Activated CD4-positive, alpha-beta T cell treated with anti-CD3 and anti-CD28 coated beads for 36 hours (primary cell): ENCODE results near the gene PDE10A. TPM values are rescaled to one million over a fixed set of nuclear protein-coding genes. Genes with fewer than 3 reads are reported as not detected.
"Not testable (repeated sequence)": the region's sequence is repeated elsewhere in the genome, so short reads cannot be mapped to it uniquely, and the experiment has no call there.

Experiments
- ATAC-seq: fragments of 200-7000 bp; cut with Tn5 transposase; one replicate; pipeline ENCODE4 v1.10.0; 2021; ENCODE audit warnings: mild to moderate bottlenecking, moderate library complexity
- CTCF ChIA-PET: fragments of 350-600 bp; sonication (Branson Sonifier 250); formaldehyde crosslinking; loops from one replicate; lab custom pipeline; 2021; ENCODE audit warnings: antibody characterized with exemption; lab: Charles Lee
- POLR2A ChIA-PET: fragments of 350-600 bp; sonication (Branson Sonifier 250); formaldehyde crosslinking; loops from one replicate; lab custom pipeline; 2021; ENCODE audit warnings: antibody characterized with exemption, inconsistent platforms; lab: Charles Lee
- DNase-seq: peaks from one replicate; pipeline ENCODE4 v3.0.0-alpha.2; 2020
- H3K27ac Mint-ChIP-seq: one replicate; pipeline ENCODE4 v1.8.0; 2021; ENCODE audit warnings: mixed read lengths
- H3K27me3 Mint-ChIP-seq: one replicate; pipeline ENCODE4 v1.8.0; 2021; ENCODE audit warnings: mixed read lengths
- H3K36me3 Mint-ChIP-seq: one replicate; pipeline ENCODE4 v1.8.0; 2021; ENCODE audit warnings: low read depth, mixed read lengths
- H3K4me1 Mint-ChIP-seq: one replicate; pipeline ENCODE4 v1.8.0; 2021; ENCODE audit warnings: mixed read lengths
- H3K4me3 Mint-ChIP-seq: one replicate; pipeline ENCODE4 v1.8.0; 2021; ENCODE audit warnings: mild to moderate bottlenecking, moderate library complexity, mixed read lengths
- H3K9me3 Mint-ChIP-seq: one replicate; pipeline ENCODE4 v1.8.0; 2021; ENCODE audit warnings: low read depth, mixed read lengths
- intact Hi-C, 2 experiments: fragments of 100-400 bp; cut with DNase I in 1 of 2; cut with micrococcal nuclease in 1 of 2; formaldehyde crosslinking; loops; one replicate each; pipeline versions ENCODE4 v1.14.2 to v1.15.1; 2022 to 2024; cut with DNase I, micrococcal nuclease
- total RNA-seq, 2 experiments: library from RNA; stranded (reverse); gene quantifications; one replicate each; pipeline ENCODE4 v1.2.3, GENCODE V29; 2021

PDE10A gene
- total RNA-seq, 2 experiments from 2014 or later, result not detected

DNA sequence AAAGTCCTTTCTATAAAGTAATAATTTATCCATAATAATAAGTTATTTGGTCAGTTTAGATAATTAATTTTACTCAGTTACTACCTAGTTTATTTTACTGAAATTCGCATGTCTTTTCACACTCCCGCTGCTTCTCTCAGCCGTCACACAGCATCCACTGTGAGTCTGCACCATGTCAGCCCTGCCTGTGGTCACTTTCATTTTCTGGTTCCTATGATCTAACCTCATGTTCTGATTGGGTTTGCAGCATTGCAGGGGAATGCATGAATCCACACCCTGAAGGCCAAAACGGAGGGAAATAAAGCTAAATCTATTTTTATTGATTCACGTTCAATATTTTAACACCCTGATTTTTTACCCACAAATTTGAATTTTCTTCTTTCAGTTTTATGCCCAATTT is 47.4 kb downstream of the PDE10A start:
- POLR2A ChIA-PET, result no interaction called here
- Mint-ChIP-seq H3K9me3 (peaks cover 3% of the 10 kb centered on the region), H3K4me3 (no peak overlapping the region), H3K27ac (no peak overlapping the region), H3K36me3 (no peaks in the 10 kb centered on the region), H3K4me1 (no peaks in the 10 kb centered on the region), H3K27me3 (no peaks in the 10 kb centered on the region)
- CTCF ChIA-PET, result no interaction called here
- ATAC-seq (no peak), DNase-seq (no peak)
- intact Hi-C loops, result no loop called here

DNA sequence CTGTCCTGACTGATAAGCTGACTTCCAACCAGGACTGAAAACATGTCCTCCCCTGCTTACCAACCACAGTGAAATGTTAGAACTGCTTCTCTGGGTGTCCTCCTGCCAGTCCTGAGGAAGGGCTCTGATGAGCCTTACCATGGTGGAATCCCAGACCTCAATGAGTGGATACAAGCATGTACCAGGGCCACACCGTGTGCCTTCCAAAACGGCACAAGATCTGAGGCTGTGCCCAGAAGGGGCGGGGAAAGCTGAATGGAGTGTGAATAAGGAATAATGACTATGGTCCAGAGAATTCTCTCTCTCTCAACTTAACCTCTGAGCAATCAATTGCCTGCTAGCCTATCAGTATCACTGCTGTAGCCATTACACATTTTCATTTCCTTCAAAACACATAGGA is 51.7 kb downstream of the PDE10A start:
- Mint-ChIP-seq H3K4me1 (no peaks in the 10 kb centered on the region), H3K27ac (no peak overlapping the region), H3K4me3 (no peak overlapping the region), H3K36me3 (no peaks in the 10 kb centered on the region), H3K27me3 (no peaks in the 10 kb centered on the region), H3K9me3 (peaks cover 3% of the 10 kb centered on the region)
- DNase-seq, result no peak
- ChIA-PET POLR2A (no interaction called here), CTCF (no interaction called here)
- intact Hi-C loops, result no loop called here
- no peak for ATAC-seq

DNA sequence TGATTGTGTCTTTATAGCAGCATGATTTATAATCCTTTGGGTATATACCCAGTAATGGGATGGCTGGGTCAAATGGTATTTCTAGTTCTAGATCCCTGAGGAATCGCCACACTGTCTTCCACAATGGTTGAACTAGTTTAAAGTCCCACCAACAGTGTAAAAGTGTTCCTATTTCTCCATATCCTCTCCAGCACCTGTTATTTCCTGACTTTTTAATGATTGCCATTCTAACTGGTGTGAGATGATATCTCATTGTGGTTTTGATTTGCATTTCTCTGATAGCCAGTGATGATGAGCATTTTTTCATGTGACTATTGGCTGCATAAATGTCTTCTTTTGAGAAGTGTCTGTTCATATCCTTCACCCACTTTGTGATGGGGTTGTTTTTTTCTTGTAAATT is 54.5 kb downstream of the PDE10A start:
- ATAC-seq, H3K4me3 Mint-ChIP-seq, H3K27me3 Mint-ChIP-seq, H3K9me3 Mint-ChIP-seq, H3K4me1 Mint-ChIP-seq, H3K27ac Mint-ChIP-seq, intact Hi-C loops, CTCF ChIA-PET, H3K36me3 Mint-ChIP-seq, POLR2A ChIA-PET, DNase-seq: not testable (repeated sequence)

DNA sequence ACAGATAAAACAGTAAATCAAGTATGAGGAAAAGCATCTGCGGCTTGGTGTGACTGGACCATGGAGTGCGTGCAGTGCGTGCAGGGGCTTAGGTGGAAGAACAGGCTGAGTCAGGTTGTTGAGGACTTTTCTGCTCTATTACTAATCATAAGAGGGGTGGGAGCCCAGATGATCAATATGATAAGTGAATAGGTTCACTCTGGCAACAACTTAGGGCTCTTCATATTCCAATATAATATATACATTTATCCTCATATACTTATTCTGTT is 56.4 kb downstream of the PDE10A start:
- POLR2A ChIA-PET, result no interaction called here
- no peak overlapping the region for H3K4me3 Mint-ChIP-seq
- no peak for ATAC-seq
- intact Hi-C loops, result no loop called here
- H3K27ac Mint-ChIP-seq, result no peak overlapping the region
- CTCF ChIA-PET, result interaction anchor here (0.5 kb wide), 1 partner anchor 475 kb away, joined by 3 read pairs; no protein-coding TSS in a partner anchor
- DNase-seq, result no peak
- peaks cover under 1% of the 10 kb centered on the region for H3K9me3 Mint-ChIP-seq
- H3K36me3 Mint-ChIP-seq, result no peaks in the 10 kb centered on the region
- H3K4me1 Mint-ChIP-seq, result no peaks in the 10 kb centered on the region
- no peaks in the 10 kb centered on the region for H3K27me3 Mint-ChIP-seq

DNA sequence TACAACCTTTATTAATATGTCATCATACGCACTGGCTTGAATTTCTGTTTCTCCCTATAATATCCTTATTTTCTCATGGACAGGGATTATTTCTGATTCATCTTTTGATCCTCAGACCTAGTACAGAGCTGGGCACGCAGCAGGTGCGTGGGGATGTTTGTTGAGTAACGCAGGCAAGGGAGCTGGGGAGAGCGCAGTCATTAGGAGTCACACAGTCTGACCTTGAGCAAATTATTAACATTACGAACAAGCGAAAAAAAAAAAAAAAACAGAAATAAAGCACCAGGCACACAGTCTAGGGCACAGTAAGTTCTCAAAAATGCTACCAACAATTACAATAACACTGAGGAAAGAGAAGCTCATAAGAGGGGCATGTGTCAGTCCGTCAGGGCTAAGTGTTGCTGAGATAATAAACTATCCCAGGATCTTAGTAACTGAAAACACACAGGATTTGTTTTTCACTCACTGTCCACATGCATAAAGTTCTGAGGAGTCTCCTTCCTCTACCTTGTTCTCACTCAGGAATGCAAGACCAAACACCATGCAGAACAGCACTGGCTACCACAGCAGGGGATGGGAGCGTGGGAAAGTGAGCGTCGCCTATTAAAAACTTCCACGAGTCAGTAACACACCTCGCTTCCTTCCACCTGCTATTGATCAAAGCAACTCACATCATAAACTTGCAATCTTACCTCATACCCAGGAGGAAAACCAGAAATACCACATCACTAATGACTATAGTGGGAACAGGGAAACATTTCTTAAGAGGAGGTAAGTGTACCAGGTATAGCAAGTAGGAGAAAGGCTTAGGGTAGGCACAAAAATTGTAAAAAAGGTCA is 56.9 kb downstream of the PDE10A start:
- Mint-ChIP-seq H3K4me3 (no peak overlapping the region), H3K4me1 (no peaks in the 10 kb centered on the region), H3K27ac (no peak overlapping the region), H3K9me3 (no peaks in the 10 kb centered on the region), H3K27me3 (no peaks in the 10 kb centered on the region), H3K36me3 (no peaks in the 10 kb centered on the region)
- CTCF ChIA-PET, result no interaction called here
- DNase-seq, result no peak
- intact Hi-C loops, result no loop called here
- POLR2A ChIA-PET, result no interaction called here
- ATAC-seq, result no peak

DNA sequence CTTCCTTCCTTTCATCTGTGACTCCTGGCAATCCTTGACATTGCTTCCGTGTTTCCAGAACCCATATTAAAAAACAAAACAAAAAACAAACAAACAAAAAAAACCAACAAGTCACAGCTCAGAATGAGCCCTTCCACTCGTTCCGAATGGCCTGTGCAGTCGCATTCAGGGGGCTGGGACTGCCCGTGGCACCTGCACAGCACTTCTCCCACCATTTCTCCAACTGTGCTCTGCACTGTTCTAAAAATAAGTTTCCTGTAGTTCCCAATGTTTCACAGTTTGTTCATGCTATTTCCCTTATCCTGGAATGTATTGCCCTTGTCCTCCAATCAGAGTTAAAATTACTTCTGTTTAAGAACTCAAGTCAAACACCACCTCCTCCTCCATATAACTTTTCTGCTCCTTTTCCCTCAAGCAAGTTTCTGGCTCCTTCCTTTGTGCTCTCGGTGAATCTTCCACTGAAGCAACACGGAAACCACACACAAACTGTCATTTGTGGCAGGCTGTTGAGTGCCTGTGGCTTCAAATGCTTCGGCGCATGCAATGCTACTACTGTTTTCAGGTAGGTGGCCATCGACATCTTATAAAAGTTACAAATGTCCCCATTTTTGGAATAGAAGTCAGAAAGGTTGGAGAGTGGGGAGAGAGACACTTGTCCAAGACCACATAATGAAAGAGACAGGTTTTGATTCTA is 57.7 kb downstream of the PDE10A start:
- Mint-ChIP-seq H3K4me3 (no peak overlapping the region), H3K27ac (no peak overlapping the region), H3K9me3 (no peaks in the 10 kb centered on the region), H3K27me3 (no peaks in the 10 kb centered on the region), H3K4me1 (no peaks in the 10 kb centered on the region), H3K36me3 (no peaks in the 10 kb centered on the region)
- intact Hi-C loops, result no loop called here
- ChIA-PET CTCF (no interaction called here), POLR2A (no interaction called here)
- DNase-seq (no peak), ATAC-seq (no peak)

DNA sequence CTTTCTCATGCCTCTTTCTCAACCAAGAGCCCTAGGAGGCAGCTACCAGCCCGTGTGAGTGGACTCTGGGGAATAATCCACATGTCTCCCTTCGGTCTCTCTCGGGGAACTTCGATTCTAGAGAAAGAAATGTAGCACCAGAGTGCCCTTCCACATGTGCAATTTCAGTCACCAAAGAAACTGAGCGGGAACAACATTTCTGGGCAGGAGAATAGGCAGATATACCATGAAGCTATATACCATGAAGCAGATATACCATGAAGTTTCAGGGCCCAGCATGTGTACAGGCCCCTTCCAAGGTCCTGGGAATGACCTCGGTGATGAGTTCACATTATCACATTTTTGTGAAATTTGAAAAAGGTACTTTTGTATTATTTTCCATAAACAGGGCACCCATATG is 60.8 kb downstream of the PDE10A start:
- H3K36me3 Mint-ChIP-seq, result no peaks in the 10 kb centered on the region
- DNase-seq (no peak), ATAC-seq (no peak)
- intact Hi-C loops, result no loop called here
- H3K27ac Mint-ChIP-seq, result no peak overlapping the region
- H3K4me3 Mint-ChIP-seq, result no peak overlapping the region
- ChIA-PET CTCF (no interaction called here), POLR2A (no interaction called here)
- H3K27me3 Mint-ChIP-seq, result no peaks in the 10 kb centered on the region
- no peaks in the 10 kb centered on the region for H3K9me3 Mint-ChIP-seq
- H3K4me1 Mint-ChIP-seq, result no peaks in the 10 kb centered on the region

DNA sequence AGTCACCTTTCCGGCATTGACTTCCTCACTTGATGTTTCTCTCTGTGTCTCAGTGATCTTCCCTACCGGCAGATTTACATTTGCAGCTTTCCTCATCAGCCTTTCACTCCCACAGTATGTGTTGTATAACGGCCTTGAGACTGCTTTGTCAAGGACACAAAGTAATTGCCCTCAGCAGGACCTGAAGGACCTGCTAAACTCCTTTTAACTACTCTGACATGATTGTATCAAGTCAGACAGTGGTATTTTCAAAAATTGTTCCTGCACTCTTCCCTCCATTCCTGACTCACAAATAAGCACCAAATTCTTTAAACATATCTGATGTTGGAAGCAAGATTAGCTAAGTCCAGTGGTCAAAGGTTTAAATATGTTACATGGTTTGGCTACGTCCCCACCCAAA is 62.4 kb downstream of the PDE10A start:
- intact Hi-C loops, result no loop called here
- H3K27me3 Mint-ChIP-seq, result no peaks in the 10 kb centered on the region
- ATAC-seq, result no peak

DNA sequence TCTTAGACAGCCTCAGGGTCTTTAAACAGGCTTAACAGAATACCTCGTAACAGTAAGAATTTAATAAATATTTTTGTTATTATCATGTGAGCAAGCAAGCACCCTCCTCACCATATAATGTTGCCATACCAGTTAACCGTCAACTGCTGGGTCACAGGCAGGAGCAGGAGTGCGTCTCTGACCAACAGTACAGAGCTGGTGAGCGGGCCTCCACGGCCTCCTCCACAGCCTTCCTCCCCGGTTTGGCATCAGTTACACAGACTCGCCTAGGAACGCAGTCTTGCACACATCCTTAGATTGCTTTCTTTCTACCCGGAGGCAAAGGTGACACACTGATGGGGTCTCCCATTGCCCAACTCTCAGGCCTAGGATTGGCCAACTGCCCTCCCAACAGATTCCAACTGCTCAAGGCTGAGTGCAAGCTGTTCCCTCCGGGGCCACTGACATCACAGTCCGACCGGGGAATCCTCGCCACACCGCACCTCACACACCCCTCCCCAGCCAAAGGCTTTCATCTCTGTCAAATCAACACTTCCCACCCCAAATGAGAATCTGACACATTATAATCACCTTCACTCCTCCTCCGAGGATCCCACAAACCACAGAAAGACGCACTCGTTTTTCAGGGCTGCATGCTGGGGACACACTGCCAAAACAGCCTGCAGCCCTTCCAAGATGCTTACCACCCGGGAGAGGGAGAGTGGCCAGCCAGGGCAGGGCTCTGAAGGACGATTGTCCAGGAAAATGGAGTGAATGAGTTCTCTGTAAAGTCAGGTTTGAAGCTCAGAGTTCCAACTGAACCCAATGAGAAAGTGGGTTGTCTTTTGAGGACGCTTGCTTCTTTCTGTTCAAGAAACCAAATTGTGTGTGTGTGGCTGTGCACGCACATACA is 63.2 kb downstream of the PDE10A start:
- CTCF ChIA-PET, result no interaction called here
- POLR2A ChIA-PET, result no interaction called here
- no peak overlapping the region for H3K27ac Mint-ChIP-seq
- intact Hi-C loops, result no loop called here
- H3K4me3 Mint-ChIP-seq, result no peak overlapping the region
- H3K36me3 Mint-ChIP-seq, result no peaks in the 10 kb centered on the region
- DNase-seq, result no peak
- no peaks in the 10 kb centered on the region for H3K27me3 Mint-ChIP-seq
- no peak for ATAC-seq
- no peaks in the 10 kb centered on the region for H3K4me1 Mint-ChIP-seq
- no peaks in the 10 kb centered on the region for H3K9me3 Mint-ChIP-seq

More for the DNA sequence above, 62.4 kb downstream of the PDE10A start:
- H3K4me3 Mint-ChIP-seq, result no peak overlapping the region
- CTCF ChIA-PET, result no interaction called here
- H3K4me1 Mint-ChIP-seq, result no peaks in the 10 kb centered on the region
- POLR2A ChIA-PET, result no interaction called here
- no peak for DNase-seq
- H3K9me3 Mint-ChIP-seq, result no peaks in the 10 kb centered on the region
- no peak overlapping the region for H3K27ac Mint-ChIP-seq
- H3K36me3 Mint-ChIP-seq, result no peaks in the 10 kb centered on the region

DNA sequence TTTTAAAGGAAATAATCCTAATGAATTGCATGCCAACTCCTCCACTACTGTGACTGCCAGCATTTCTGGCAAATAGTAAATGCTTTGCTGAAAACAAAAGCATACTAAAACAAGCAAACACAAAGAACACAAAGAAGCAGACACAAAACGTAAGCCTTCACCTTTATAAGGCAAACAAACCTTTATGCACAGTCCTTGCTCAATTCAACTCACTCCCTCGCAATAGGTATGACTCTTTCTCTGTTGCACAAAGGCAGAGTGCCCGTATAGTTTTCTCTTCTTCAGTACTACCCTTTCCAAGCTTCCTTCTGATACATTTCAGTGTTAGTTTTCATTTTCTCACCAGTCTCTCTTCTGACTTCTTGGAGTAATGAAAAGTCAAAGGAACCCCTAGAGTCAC is 63.9 kb downstream of the PDE10A start:
- Mint-ChIP-seq H3K27ac (no peak overlapping the region), H3K4me3 (no peak overlapping the region), H3K4me1 (no peaks in the 10 kb centered on the region), H3K36me3 (no peaks in the 10 kb centered on the region), H3K27me3 (no peaks in the 10 kb centered on the region), H3K9me3 (no peaks in the 10 kb centered on the region)
- no peak for ATAC-seq
- intact Hi-C loops, result no loop called here
- POLR2A ChIA-PET, result no interaction called here
- CTCF ChIA-PET, result no interaction called here
- no peak for DNase-seq

DNA sequence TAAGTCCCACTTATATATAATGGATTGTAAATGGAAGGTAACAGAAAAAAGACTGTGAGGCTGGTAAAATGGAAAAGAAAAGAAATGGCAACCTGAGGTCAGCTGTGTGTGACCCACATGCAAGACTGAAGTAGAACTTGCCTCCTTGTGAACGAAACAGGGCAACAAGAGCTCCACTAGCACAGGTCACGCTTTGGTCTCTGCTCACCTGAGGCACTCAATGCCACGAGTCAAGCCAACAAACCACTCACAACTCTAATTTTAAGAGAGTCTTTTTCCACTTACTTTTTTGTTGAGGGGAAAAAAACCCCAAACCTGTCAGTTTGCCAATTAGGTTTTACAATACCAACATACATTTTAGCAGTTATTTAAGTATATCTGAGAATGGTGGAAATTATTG is 65.2 kb downstream of the PDE10A start:
- intact Hi-C loops, result no loop called here
- ATAC-seq (no peak), DNase-seq (no peak)
- H3K4me3 Mint-ChIP-seq, result no peak overlapping the region
- H3K27ac Mint-ChIP-seq, result no peak overlapping the region
- POLR2A ChIA-PET, result no interaction called here
- H3K27me3 Mint-ChIP-seq, result no peaks in the 10 kb centered on the region
- CTCF ChIA-PET, result no interaction called here
- H3K36me3 Mint-ChIP-seq, result no peaks in the 10 kb centered on the region
- H3K4me1 Mint-ChIP-seq, result no peaks in the 10 kb centered on the region
- no peaks in the 10 kb centered on the region for H3K9me3 Mint-ChIP-seq
